Calu3 (cell line): ENCODE measurements around the gene JMJD7. TPM values are rescaled to one million over a fixed set of nuclear protein-coding genes. Genes with fewer than 3 reads are reported as not detected.

Source experiments
- BruUV-seq: library from RNA; stranded (reverse); fragments of 400-500 nt; replicated peaks from 2 replicates; lab custom pipeline; 2021; lab: Mats Ljungman, UMichigan
- CTCF ChIA-PET: fragments of 300-600 bp; sonication (Branson Sonifier 250); formaldehyde crosslinking; loops from one replicate; lab custom pipeline; 2022; ENCODE audit warnings: antibody characterized with exemption; lab: Charles Lee
- DNase-seq: peaks from one replicate; pipeline ENCODE4 v3.0.0; 2022
- H3K27ac Mint-ChIP-seq: one replicate; pipeline ENCODE4 v1.8.0; 2022; ENCODE audit warnings: mixed read lengths; ENCODE audit not compliant: unreplicated experiment
- H3K27me3 Mint-ChIP-seq: one replicate; pipeline ENCODE4 v1.8.0; 2022; ENCODE audit warnings: mixed read lengths; ENCODE audit not compliant: unreplicated experiment
- H3K36me3 Mint-ChIP-seq: one replicate; pipeline ENCODE4 v1.8.0; 2022; ENCODE audit warnings: mild to moderate bottlenecking, moderate library complexity, mixed read lengths; ENCODE audit not compliant: insufficient read depth, unreplicated experiment
- H3K4me1 Mint-ChIP-seq: one replicate; pipeline ENCODE4 v1.8.0; 2022; ENCODE audit warnings: mild to moderate bottlenecking, low read depth, mixed read lengths; ENCODE audit not compliant: unreplicated experiment
- H3K4me3 Mint-ChIP-seq: one replicate; pipeline ENCODE4 v1.8.0; 2022; ENCODE audit warnings: mild to moderate bottlenecking, low read depth, moderate library complexity, mixed read lengths; ENCODE audit not compliant: unreplicated experiment
- H3K9me3 Mint-ChIP-seq: one replicate; pipeline ENCODE4 v1.8.0; 2022; ENCODE audit warnings: low read depth, mixed read lengths; ENCODE audit not compliant: unreplicated experiment
- intact Hi-C: fragments of 100-400 bp; cut with micrococcal nuclease; formaldehyde crosslinking; loops from one replicate; pipeline ENCODE4 v1.10.0; 2022; ENCODE audit not compliant: unreplicated experiment
- total RNA-seq: library from RNA; stranded (reverse); gene quantifications from 2 replicates; pipeline ENCODE4 v1.2.3, GENCODE V29; 2022
- TF ChIP-seq, protein P1 (sequence below): fragments of 200-600 bp; IDR thresholded peaks from one replicate; pipeline ENCODE4 v1.8.0; 2022; ENCODE audit warnings: antibody characterized with exemption; ENCODE audit not compliant: unreplicated experiment

JMJD7 gene
- total RNA-seq, 1 experiment from 2014 or later, result 9.4 TPM

DNA sequence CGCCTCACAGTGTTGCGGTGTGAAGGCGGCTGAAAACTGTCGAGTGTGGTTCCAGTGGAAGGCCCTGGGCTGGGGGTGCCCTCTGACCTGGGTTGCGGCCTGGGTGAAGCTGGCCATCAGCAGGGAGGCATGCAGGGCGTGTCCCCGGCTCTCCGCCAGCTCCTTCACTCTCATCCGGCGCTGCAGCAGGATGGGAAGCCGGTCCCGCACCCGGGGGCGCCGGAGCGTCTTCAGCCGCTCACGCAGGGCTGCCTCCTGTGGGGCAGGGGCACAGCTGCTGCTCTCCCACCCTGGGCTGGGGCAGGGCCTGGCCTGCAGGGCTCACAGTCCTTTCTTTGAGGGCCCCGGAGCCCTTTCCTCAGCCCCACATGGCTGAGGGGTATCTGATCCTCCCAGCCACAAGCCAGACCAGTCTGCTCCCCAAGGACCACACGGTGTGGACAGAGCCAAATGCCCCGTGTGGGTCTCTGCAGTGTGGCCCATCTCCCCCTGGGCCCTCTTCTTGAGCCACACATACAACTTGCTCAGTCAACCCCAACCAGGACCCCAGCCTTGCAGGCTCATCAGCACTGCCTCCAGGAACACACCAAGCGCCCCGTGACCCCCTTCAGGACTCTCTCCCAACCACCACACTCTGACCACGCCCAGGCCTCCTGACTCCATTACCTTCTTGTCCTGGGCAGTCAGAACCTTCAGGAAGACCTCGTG, 39.1 kb downstream of the JMJD7 start:
- CTCF ChIA-PET, result no interaction called here
- TF ChIP-seq, protein P1, sequence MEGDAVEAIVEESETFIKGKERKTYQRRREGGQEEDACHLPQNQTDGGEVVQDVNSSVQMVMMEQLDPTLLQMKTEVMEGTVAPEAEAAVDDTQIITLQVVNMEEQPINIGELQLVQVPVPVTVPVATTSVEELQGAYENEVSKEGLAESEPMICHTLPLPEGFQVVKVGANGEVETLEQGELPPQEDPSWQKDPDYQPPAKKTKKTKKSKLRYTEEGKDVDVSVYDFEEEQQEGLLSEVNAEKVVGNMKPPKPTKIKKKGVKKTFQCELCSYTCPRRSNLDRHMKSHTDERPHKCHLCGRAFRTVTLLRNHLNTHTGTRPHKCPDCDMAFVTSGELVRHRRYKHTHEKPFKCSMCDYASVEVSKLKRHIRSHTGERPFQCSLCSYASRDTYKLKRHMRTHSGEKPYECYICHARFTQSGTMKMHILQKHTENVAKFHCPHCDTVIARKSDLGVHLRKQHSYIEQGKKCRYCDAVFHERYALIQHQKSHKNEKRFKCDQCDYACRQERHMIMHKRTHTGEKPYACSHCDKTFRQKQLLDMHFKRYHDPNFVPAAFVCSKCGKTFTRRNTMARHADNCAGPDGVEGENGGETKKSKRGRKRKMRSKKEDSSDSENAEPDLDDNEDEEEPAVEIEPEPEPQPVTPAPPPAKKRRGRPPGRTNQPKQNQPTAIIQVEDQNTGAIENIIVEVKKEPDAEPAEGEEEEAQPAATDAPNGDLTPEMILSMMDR, result no peak
- intact Hi-C loops, result no loop called here
- Mint-ChIP-seq H3K9me3 (no peaks in the 10 kb centered on the region), H3K27ac (no peak overlapping the region), H3K27me3 (peaks cover 4% of the 10 kb centered on the region), H3K4me3 (no peak overlapping the region), H3K36me3 (no peaks in the 10 kb centered on the region), H3K4me1 (no peaks in the 10 kb centered on the region)
- DNase-seq, result no peak
- no TSS peak for BruUV-seq

DNA sequence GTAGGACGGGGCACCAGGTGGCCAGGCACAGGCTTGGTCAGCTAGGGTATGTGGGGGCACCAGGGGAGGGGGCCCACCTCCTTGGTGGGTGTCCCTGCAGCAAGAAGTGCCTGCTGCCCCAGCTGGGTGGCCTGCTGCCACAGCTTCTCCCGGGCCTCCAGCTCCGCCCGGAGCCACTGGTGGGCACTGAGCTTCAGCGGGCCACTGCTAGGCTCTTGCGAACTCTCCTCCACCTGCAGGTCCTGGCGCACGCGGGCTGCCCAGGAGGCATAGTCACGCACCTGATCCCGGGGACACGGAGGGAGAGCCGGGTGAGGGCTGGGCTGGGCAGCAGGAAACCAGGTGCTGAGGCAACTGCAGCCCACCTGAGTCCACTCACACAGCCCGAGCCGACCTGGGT, 40.4 kb downstream of the JMJD7 start:
- TF ChIP-seq, protein P1, result no peak
- no peaks in the 10 kb centered on the region for H3K36me3 Mint-ChIP-seq
- H3K27me3 Mint-ChIP-seq, result peaks cover 17% of the 10 kb centered on the region
- intact Hi-C loops, result no loop called here
- no peaks in the 10 kb centered on the region for H3K4me1 Mint-ChIP-seq
- no peak overlapping the region for H3K4me3 Mint-ChIP-seq
- DNase-seq, result no peak
- no TSS peak for BruUV-seq
- CTCF ChIA-PET, result no interaction called here
- no peaks in the 10 kb centered on the region for H3K9me3 Mint-ChIP-seq
- no peak overlapping the region for H3K27ac Mint-ChIP-seq

DNA sequence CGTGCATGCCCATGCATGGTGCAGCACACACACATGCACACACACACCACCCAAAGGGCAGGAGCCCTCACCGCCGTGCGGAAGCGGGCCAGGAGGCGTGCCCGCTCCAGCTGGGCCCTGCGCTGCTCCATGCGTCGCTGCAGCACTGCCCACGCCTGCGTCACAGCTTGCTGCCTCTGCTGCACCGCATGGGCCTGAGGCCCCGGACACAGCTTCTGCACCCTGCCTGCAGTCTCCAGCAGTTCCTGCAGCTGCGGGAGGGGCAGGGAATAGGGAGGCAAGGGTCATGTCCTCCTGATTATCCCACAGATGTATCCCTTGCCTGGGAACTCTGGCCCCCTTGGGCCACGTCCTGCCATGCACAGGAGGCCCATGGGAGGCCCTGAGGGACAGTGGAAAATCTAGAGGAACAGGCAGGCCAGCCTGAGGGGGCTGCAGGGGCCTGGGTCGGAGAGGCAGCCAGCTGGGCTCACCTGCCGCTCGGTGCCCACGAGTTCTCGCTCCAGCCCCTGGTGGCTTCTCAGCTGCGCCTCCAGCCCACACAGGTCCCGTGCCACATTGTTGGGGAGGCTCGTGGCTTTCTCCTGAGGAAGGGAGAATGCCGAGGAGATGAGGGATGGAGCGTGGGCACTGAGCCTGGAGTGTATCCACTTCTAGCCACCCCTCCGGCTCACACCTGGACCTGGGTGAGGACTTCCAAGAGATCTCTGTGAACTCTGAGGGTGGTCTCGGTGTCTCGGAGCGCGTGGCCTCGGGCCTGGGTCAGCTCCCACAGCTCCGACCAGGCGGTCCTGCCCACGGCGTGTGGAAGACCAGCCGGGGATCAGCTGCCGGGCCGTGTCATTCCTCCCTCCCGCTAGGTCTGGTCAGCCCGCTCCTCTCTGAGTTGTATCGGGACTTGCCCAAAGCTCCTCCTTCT, 42.1 kb downstream of the JMJD7 start:
- Mint-ChIP-seq H3K36me3 (no peaks in the 10 kb centered on the region), H3K4me3 (no peak overlapping the region), H3K9me3 (no peaks in the 10 kb centered on the region), H3K4me1 (no peaks in the 10 kb centered on the region), H3K27ac (no peak overlapping the region), H3K27me3 (peaks cover 34% of the 10 kb centered on the region)
- TF ChIP-seq, protein P1, result no peak
- BruUV-seq, result no TSS peak
- CTCF ChIA-PET, result no interaction called here
- intact Hi-C loops, result no loop called here
- DNase-seq, result no peak

DNA sequence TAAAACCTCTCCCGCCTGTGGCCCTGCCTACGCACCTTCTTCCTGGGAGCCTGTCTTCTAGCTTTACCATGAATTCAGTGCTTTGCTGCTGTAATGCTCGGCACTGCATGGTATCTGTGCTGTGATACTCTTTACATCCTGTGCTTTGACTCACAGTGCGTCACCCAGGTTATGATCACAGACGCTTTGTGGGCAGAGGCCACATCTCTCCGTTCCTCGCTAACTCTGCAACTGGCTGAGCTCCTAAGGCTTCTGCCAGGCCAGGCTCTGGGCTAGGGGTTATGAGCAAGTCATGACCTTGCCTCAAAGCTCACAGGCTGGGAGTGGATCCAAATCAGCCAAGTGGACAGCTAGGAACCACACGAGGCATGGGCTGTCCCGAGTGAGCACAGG, 42.8 kb downstream of the JMJD7 start:
- no TSS peak for BruUV-seq
- intact Hi-C loops, result no loop called here
- Mint-ChIP-seq H3K27ac (no peak overlapping the region), H3K36me3 (no peaks in the 10 kb centered on the region), H3K9me3 (no peaks in the 10 kb centered on the region), H3K4me3 (no peak overlapping the region), H3K4me1 (no peaks in the 10 kb centered on the region), H3K27me3 (peaks cover 41% of the 10 kb centered on the region)
- CTCF ChIA-PET, result no interaction called here
- DNase-seq, result no peak
- TF ChIP-seq, protein P1, result no peak
